Fibroblast of lung (primary cell): Measurements from ENCODE around the gene MYO1G. TPM values are rescaled to one million over a fixed set of nuclear protein-coding genes. Genes with fewer than 3 reads are reported as not detected.

ENCODE experiments used
- DNase-seq, 2 donors: peaks; one replicate each; pipeline versions ENCODE4 v3.0.0 to v3.0.0-alpha.2; 2010; ENCODE audit warnings: low read depth in 2 of 2
- H2AFZ ChIP-seq: 2 replicates; pipeline ENCODE4 v1.5.1; 2012; ENCODE audit warnings: low read length, control low read depth, inconsistent platforms
- H3K27ac ChIP-seq: 2 replicates; pipeline ENCODE4 v1.5.1; 2011; ENCODE audit warnings: low read length, control low read depth; ENCODE audit not compliant: insufficient read depth
- H3K27me3 ChIP-seq: 2 replicates; pipeline ENCODE4 v1.5.1; 2011; ENCODE audit warnings: mild to moderate bottlenecking, low read length; ENCODE audit not compliant: control insufficient read depth, insufficient read depth
- H3K36me3 ChIP-seq: 2 replicates; pipeline ENCODE4 v1.5.1; 2011; ENCODE audit warnings: low read length; ENCODE audit not compliant: control insufficient read depth, insufficient read depth
- H3K4me1 ChIP-seq: 2 replicates; pipeline ENCODE4 v1.5.1; 2011; ENCODE audit warnings: low read length; ENCODE audit not compliant: control insufficient read depth, insufficient read depth; ENCODE audit errors: extremely low read depth
- H3K4me2 ChIP-seq: 2 replicates; pipeline ENCODE4 v1.5.1; 2011; ENCODE audit warnings: low read length, control low read depth; ENCODE audit not compliant: insufficient read depth; ENCODE audit errors: extremely low read depth
- H3K4me3 ChIP-seq, 4 experiments: fragments of 200-600 bp in 1 of 4; sonication (generic) in 1 of 4; replicated peaks in 1 of 4; 2 replicates each; pipeline ENCODE4 v1.5.1; 2011 to 2016; ENCODE audit warnings: low read length in 4 of 4, low read depth in 3 of 4, mild to moderate bottlenecking in 3 of 4, control low read depth in 2 of 4, inconsistent platforms in 1 of 4, mixed read lengths in 1 of 4; ENCODE audit not compliant: insufficient read depth in 1 of 4; ENCODE audit errors: control extremely low read depth in 1 of 4
- H3K79me2 ChIP-seq: 2 replicates; pipeline ENCODE4 v1.5.1; 2012; ENCODE audit warnings: mild to moderate bottlenecking, low read length, inconsistent platforms; ENCODE audit not compliant: control insufficient read depth, insufficient read depth
- H3K9ac ChIP-seq: 2 replicates; pipeline ENCODE4 v1.5.1; 2011; ENCODE audit warnings: mild to moderate bottlenecking, low read length, control low read depth; ENCODE audit not compliant: insufficient read depth
- H3K9me3 ChIP-seq: 2 replicates; pipeline ENCODE4 v1.5.1; 2012; ENCODE audit warnings: low read depth, low read length; ENCODE audit not compliant: control insufficient read depth, insufficient read depth
- H4K20me1 ChIP-seq: 2 replicates; pipeline ENCODE4 v1.5.1; 2011; ENCODE audit warnings: low read length; ENCODE audit not compliant: control insufficient read depth, insufficient read depth; ENCODE audit errors: extremely low read depth
- EZH2 ChIP-seq: IDR thresholded peaks from 2 replicates; pipeline ENCODE4 v1.5.1; 2012; ENCODE audit warnings: low read length, control low read depth, mild to moderate bottlenecking; ENCODE audit errors: missing control alignments
- polyA plus RNA-seq, 2 donors: library from polyadenylated mRNA; depleted of rRNA in 1 of 2; stranded (reverse) in 1 of 2; unstranded in 1 of 2; fragments of >200 nt; gene quantifications; 2 replicates each; pipeline ENCODE4 v1.2.1, GENCODE V29; 2011 to 2012; ENCODE audit warnings: missing spikeins in 1 of 2
- total RNA-seq: library from RNA; depleted of rRNA; stranded (reverse); fragments of >200 nt; gene quantifications from 2 replicates; pipeline ENCODE4 v1.2.1, GENCODE V29; 2014
- TF ChIP-seq, protein P1 (sequence below), 2 donors: IDR thresholded peaks in 1 of 2; conservative IDR thresholded peaks in 1 of 2; 1 replicate in 1 of 2; 2 replicates in 1 of 2; pipeline ENCODE4 v1.5.1; 2011 to 2012; ENCODE audit warnings: low read length in 2 of 2, control low read depth in 1 of 2, inconsistent platforms in 1 of 2, low read depth in 1 of 2, mild to moderate bottlenecking in 1 of 2

MYO1G gene
- total and polyA plus RNA-seq, 2 donors (not counting 1 experiment from before 2014, with no cell fraction given): under 0.01 to 0.10 TPM

DNA sequence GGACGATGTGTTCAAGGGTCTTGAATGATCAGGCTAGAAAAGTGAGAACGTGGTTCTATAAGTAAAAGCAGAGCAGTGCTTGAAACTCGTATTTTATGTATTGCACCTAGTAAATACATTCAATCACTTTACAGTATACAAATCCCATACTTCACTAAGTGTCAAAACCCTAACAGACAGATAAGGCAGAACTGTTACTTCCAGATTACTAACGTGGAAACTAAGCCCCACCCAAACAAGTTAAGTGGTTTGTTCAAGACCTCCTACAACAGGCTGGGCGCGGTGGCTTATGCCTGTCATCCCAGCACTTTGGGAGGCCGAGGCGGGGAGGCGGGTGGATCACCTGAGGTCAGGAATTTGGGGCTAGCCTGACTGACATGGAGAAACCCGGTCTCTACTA is 9.2 kb upstream of the MYO1G start:
- Histone ChIP-seq H3K27ac (no peak overlapping the region), H3K9ac (no peak overlapping the region), H3K79me2 (peaks cover 26% of the 10 kb centered on the region), H2AFZ (no peak overlapping the region), H3K4me2 (no peak overlapping the region), H3K36me3 (peaks cover 18% of the 10 kb centered on the region), H3K4me3 (no peak overlapping the region), H3K9me3 (no peaks in the 10 kb centered on the region), H3K4me1 (peaks cover 11% of the 10 kb centered on the region), H4K20me1 (no peaks in the 10 kb centered on the region), H3K27me3 (no peaks in the 10 kb centered on the region)
- DNase-seq: no peak
- TF ChIP-seq, protein P1, sequence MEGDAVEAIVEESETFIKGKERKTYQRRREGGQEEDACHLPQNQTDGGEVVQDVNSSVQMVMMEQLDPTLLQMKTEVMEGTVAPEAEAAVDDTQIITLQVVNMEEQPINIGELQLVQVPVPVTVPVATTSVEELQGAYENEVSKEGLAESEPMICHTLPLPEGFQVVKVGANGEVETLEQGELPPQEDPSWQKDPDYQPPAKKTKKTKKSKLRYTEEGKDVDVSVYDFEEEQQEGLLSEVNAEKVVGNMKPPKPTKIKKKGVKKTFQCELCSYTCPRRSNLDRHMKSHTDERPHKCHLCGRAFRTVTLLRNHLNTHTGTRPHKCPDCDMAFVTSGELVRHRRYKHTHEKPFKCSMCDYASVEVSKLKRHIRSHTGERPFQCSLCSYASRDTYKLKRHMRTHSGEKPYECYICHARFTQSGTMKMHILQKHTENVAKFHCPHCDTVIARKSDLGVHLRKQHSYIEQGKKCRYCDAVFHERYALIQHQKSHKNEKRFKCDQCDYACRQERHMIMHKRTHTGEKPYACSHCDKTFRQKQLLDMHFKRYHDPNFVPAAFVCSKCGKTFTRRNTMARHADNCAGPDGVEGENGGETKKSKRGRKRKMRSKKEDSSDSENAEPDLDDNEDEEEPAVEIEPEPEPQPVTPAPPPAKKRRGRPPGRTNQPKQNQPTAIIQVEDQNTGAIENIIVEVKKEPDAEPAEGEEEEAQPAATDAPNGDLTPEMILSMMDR (conservative IDR thresholded peaks at IDR 0.05 in 1 of 2, IDR thresholded peaks at IDR 0.05 in 1 of 2; ENCODE audit: low read depth in 1 of 2, low read length in 2 of 2): no peak
- no peak for TF ChIP-seq EZH2

DNA sequence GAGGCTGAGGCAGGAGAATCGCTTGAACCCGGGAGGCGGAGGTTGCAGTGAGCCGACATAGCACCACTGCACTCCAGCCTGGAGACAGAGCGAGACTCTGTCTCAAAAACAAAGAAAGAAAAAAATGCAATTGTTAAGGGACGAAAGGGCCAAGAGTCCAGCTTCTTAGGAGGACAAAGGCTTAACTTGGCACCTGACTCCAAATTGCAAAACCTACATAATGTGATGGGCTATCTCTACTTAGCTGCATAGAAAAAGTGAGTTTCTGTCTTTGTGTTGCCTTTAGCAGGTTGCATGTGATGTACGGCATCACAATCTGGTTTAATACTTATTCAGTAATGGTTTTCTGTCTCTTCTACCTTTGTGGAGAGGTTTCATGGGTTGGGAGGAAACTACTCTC is 8.6 kb upstream of the MYO1G start:
- Histone ChIP-seq H3K27me3 (no peaks in the 10 kb centered on the region), H2AFZ (no peak overlapping the region), H3K9ac (no peak overlapping the region)

DNA sequence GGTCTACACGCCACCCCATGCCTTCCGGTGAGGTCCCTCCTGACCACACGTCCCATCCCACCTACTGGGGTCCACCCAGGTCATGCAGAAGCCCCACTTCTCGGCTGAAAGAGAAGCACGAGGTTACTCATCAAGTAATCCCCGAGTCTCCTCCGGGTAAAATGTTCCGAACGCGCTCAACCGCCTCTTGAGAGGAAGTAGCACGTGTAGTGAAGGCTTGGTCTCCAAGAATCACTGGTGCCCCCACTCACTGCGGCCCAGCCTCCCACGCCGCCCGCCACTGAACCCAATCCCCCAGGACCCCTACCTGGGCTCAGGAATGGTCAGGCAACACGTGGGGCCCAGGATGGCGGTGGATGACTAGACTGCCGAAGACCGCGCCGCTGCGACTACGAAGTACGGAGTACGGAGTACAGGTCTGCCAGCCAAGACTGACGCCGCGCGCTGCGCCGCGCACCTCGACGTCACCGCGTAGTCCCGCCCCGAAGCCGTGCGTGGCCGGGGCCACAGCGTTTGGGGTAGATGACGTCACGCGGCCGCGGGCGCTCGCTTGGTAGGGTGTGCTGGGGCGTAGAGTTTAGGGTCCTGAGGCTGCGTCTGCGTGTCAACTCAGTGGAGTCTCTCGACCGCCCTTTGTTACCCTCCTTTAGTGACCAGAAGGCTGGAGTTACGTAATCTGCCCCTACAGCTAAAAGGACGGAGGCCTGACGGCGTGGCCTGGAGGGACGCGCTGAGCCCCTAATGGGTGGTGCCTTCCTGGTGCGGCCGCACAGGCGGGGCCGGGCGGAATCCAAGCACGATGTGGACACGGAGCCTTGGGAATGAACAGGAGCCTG is 7.6 kb upstream of the MYO1G start:
- Histone ChIP-seq H3K79me2 (peaks cover 26% of the 10 kb centered on the region), H3K4me3 (peak overlapping the region; percentile 44 to 85 (median 73)), H4K20me1 (no peaks in the 10 kb centered on the region), H3K9ac (peak overlapping the region; percentile 87), H2AFZ (peak overlapping the region; percentile 96), H3K4me1 (peaks cover 11% of the 10 kb centered on the region), H3K9me3 (no peaks in the 10 kb centered on the region), H3K27me3 (no peaks in the 10 kb centered on the region), H3K4me2 (peak overlapping the region; percentile 78), H3K27ac (peak overlapping the region; percentile 95), H3K36me3 (peaks cover 21% of the 10 kb centered on the region)
- DNase-seq: peak; percentile 94 to 96
- TF ChIP-seq, protein P1 (conservative IDR thresholded peaks at IDR 0.05 in 1 of 2, IDR thresholded peaks at IDR 0.05 in 1 of 2; ENCODE audit: low read depth in 1 of 2, low read length in 2 of 2): no peak
- no peak for TF ChIP-seq EZH2

More for the DNA sequence above, 8.6 kb upstream of the MYO1G start:
- Histone ChIP-seq H4K20me1 (no peaks in the 10 kb centered on the region), H3K27ac (no peak overlapping the region), H3K79me2 (peaks cover 26% of the 10 kb centered on the region), H3K4me3 (no peak overlapping the region), H3K4me1 (peaks cover 11% of the 10 kb centered on the region), H3K9me3 (no peaks in the 10 kb centered on the region), H3K4me2 (no peak overlapping the region), H3K36me3 (peaks cover 19% of the 10 kb centered on the region)
- no peak for DNase-seq
- TF ChIP-seq EZH2: no peak
- TF ChIP-seq, protein P1 (conservative IDR thresholded peaks at IDR 0.05 in 1 of 2, IDR thresholded peaks at IDR 0.05 in 1 of 2; ENCODE audit: low read depth in 1 of 2, low read length in 2 of 2): no peak
